DND-41 (cell line): ENCODE results near the gene EIF1AY.

Experiments
- ATAC-seq: fragments of 200-7000 bp; cut with Tn5 transposase; 3 replicates; pipeline ENCODE4 v1.9.1; 2021; ENCODE audit warnings: low read depth; ENCODE audit not compliant: insufficient read depth
- DNase-seq: peaks from one replicate; pipeline ENCODE4 v3.0.0-alpha.2; 2020
- H2AFZ ChIP-seq: 2 replicates; pipeline ENCODE4 v1.6.0; 2012; ENCODE audit warnings: low read depth, low read length
- H3K27ac ChIP-seq: 2 replicates; pipeline ENCODE4 v1.5.1; 2012; ENCODE audit warnings: low read length, inconsistent platforms
- H3K27me3 ChIP-seq: fragments of 200-600 bp; sonication (generic); 2 replicates; pipeline ENCODE4 v1.6.0; 2012; ENCODE audit warnings: low read length, mild to moderate bottlenecking, inconsistent platforms; ENCODE audit not compliant: insufficient read depth, poor library complexity
- H3K36me3 ChIP-seq: 2 replicates; pipeline ENCODE4 v1.5.1; 2012; ENCODE audit warnings: low read length, inconsistent platforms; ENCODE audit not compliant: insufficient read depth
- H3K4me1 ChIP-seq: 2 replicates; pipeline ENCODE4 v1.5.1; 2012; ENCODE audit warnings: mild to moderate bottlenecking, low read length; ENCODE audit not compliant: insufficient read depth
- H3K4me2 ChIP-seq: 2 replicates; pipeline ENCODE4 v1.6.0; 2012; ENCODE audit warnings: mild to moderate bottlenecking, moderate library complexity, low read length, inconsistent platforms; ENCODE audit not compliant: insufficient read depth
- H3K4me3 ChIP-seq, 2 experiments: fragments of 200-600 bp in 1 of 2; shearing (Covaris generic) in 1 of 2; 2 replicates each; pipeline ENCODE4 v1.5.1; 2012 to 2016; ENCODE audit warnings: inconsistent platforms in 2 of 2, low read length in 2 of 2, mild to moderate bottlenecking in 2 of 2, low read depth in 1 of 2, moderate library complexity in 1 of 2
- H3K79me2 ChIP-seq: 2 replicates; pipeline ENCODE4 v1.6.0; 2012; ENCODE audit warnings: low read length, inconsistent platforms; ENCODE audit not compliant: insufficient read depth
- H3K9ac ChIP-seq: 2 replicates; pipeline ENCODE4 v1.6.0; 2012; ENCODE audit warnings: low read depth, mild to moderate bottlenecking, inconsistent platforms, low read length, moderate library complexity
- H3K9me3 ChIP-seq: 2 replicates; pipeline ENCODE4 v1.5.1; 2012; ENCODE audit warnings: low read length, moderate library complexity, mild to moderate bottlenecking, inconsistent platforms; ENCODE audit not compliant: insufficient read depth, severe bottlenecking
- H4K20me1 ChIP-seq: 2 replicates; pipeline ENCODE4 v1.6.0; 2012; ENCODE audit warnings: low read length; ENCODE audit not compliant: insufficient read depth
- EZH2 ChIP-seq: IDR thresholded peaks from 3 replicates; pipeline ENCODE4 v1.6.1; 2012; ENCODE audit warnings: borderline replicate concordance, low read depth, mild to moderate bottlenecking, moderate library complexity, low read length, inconsistent platforms; ENCODE audit not compliant: severe bottlenecking
- TF ChIP-seq, protein P1 (sequence below): IDR thresholded peaks from 2 replicates; pipeline ENCODE4 v1.5.1; 2012; ENCODE audit warnings: borderline replicate concordance, low read length, moderate library complexity, mild to moderate bottlenecking; ENCODE audit not compliant: poor library complexity, severe bottlenecking; ENCODE audit errors: extremely low read depth

Gene EIF1AY

DNA sequence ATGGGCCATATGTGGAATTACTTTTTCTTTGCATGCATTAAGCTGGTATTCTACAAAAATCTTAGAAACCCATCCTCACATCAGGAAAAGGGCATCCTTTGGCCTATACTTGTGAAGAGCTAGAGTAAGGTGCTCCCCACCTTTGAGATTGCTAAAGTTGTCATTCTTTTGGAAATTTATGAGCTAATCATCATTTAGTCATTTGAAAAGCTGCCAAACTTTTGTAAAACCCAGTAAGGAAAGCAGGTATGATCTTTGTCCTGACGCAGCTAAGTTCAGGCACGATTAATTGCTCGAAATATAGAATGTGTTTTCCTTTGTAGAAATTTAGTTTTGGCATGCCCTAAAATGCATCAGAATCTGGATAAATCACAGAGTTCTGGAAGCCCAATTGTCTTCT, 2.6 kb downstream of the EIF1AY start:
- ATAC-seq, result no peak

DNA sequence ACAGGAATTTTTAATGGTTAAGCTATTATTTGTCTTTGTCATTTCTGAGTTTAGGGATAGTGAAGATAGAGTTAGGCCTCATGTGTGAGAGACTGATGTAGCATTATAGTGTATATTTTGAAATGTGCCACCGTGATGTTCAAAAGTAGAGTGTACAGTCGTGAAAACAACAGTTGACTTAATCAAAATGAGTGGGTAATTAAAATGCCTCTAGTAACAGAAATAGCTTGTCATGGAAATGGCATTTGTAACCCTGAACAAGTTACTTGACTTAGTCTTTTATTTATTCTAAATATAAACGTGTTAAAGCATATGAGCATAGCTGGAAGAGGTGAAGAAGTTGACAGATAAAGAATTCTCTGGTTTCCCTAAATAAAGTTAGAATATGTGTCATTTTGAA, 6.1 kb downstream of the EIF1AY start:
- Histone ChIP-seq H3K27ac (no peak overlapping the region), H3K4me3 (no peak overlapping the region), H3K36me3 (peaks cover 16% of the 10 kb centered on the region), H3K4me2 (no peak overlapping the region), H3K9me3 (no peaks in the 10 kb centered on the region), H3K9ac (no peak overlapping the region), H2AFZ (no peak overlapping the region), H3K79me2 (peaks cover 43% of the 10 kb centered on the region), H4K20me1 (no peaks in the 10 kb centered on the region; the same call in 1 of the 2 replicates), H3K4me1 (peaks cover 23% of the 10 kb centered on the region), H3K27me3 (no peaks in the 10 kb centered on the region)
- no peak for ATAC-seq
- DNase-seq, result no peak
- TF ChIP-seq, protein P1, sequence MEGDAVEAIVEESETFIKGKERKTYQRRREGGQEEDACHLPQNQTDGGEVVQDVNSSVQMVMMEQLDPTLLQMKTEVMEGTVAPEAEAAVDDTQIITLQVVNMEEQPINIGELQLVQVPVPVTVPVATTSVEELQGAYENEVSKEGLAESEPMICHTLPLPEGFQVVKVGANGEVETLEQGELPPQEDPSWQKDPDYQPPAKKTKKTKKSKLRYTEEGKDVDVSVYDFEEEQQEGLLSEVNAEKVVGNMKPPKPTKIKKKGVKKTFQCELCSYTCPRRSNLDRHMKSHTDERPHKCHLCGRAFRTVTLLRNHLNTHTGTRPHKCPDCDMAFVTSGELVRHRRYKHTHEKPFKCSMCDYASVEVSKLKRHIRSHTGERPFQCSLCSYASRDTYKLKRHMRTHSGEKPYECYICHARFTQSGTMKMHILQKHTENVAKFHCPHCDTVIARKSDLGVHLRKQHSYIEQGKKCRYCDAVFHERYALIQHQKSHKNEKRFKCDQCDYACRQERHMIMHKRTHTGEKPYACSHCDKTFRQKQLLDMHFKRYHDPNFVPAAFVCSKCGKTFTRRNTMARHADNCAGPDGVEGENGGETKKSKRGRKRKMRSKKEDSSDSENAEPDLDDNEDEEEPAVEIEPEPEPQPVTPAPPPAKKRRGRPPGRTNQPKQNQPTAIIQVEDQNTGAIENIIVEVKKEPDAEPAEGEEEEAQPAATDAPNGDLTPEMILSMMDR, result no peak
- TF ChIP-seq EZH2, result no peak

More for the DNA sequence above, 2.6 kb downstream of the EIF1AY start:
- TF ChIP-seq EZH2, result no peak
- TF ChIP-seq, protein P1, result no peak
- Histone ChIP-seq H3K9ac (no peak overlapping the region), H3K9me3 (no peaks in the 10 kb centered on the region), H2AFZ (no peak overlapping the region), H3K4me3 (peak overlapping the region in 1 of 2 experiments; percentile 30; a peak in 2 of 4 replicates), H3K4me2 (peak overlapping the region; percentile 59), H3K27me3 (no peaks in the 10 kb centered on the region), H3K4me1 (peaks cover 39% of the 10 kb centered on the region), H3K27ac (no peak overlapping the region; the same call in 1 of the 2 replicates), H3K79me2 (peaks cover 72% of the 10 kb centered on the region), H4K20me1 (no peaks in the 10 kb centered on the region; the same call in 1 of the 2 replicates), H3K36me3 (peaks cover 13% of the 10 kb centered on the region)
- no peak for DNase-seq

DNA sequence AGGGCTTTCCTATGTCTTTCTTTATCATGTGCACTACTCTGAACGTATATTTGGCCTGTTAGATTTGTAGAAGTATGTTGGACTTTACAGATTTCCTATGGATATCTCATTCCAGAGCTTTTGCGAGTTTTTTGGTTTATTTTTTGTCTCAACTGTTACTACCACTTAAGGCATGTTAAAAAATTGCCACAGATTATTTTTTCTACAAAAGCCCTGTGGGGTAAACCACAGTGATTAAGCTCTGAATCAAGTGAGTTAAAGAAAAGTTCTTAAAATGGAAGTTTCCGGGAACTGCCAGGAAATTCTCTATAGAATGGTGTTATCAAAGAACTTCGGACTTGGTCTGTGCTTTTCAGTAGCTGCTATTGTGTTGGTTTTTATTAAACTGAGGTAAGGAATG, 10.6 kb downstream of the EIF1AY start:
- peaks cover 4% of the 10 kb centered on the region; the same call in 1 of the 2 replicates for H3K79me2 ChIP-seq
- no peak overlapping the region for H3K9ac ChIP-seq
- peaks cover 2% of the 10 kb centered on the region; the same call in 1 of the 2 replicates for H3K4me1 ChIP-seq
- H3K4me2 ChIP-seq, result no peak overlapping the region
- DNase-seq, result no peak
- no peaks in the 10 kb centered on the region for H3K9me3 ChIP-seq
- H3K36me3 ChIP-seq, result peaks cover 34% of the 10 kb centered on the region
- no peak overlapping the region for H3K4me3 ChIP-seq
- no peak for ATAC-seq
- TF ChIP-seq EZH2, result no peak
- TF ChIP-seq, protein P1, result no peak
- H3K27ac ChIP-seq, result no peak overlapping the region
- no peaks in the 10 kb centered on the region for H3K27me3 ChIP-seq
- no peak overlapping the region for H2AFZ ChIP-seq
- no peaks in the 10 kb centered on the region for H4K20me1 ChIP-seq
